Measurements from ENCODE around the gene MAPKAP1.

- no peak for TF ChIP-seq CTCF (IDR thresholded peaks at IDR 0.05; ENCODE audit: low read depth, low read length, poor library complexity, severe bottlenecking)
- no peak for TF ChIP-seq EZH2phosphoT487 (IDR thresholded peaks at IDR 0.05; ENCODE audit: borderline replicate concordance, low read length)
These were observed 209.1 kb downstream of the MAPKAP1 start for GRCh38 chr9:125497906-125498305.
